Chondrocyte (in vitro differentiated cells): ENCODE measurements around the gene TEX54. TPM values are rescaled to one million over a fixed set of nuclear protein-coding genes. Genes with fewer than 3 reads are reported as not detected.
A peak's percentile ranks its signal among the peaks of the same experiment; 100 is the strongest.

Experiments used
- DNase-seq: peaks from one replicate; pipeline ENCODE4 v3.0.0; 2021; ENCODE audit warnings: mixed read lengths, low spot score
- H3K27ac Mint-ChIP-seq: one replicate; pipeline ENCODE4 v1.8.0; 2021; ENCODE audit warnings: mild to moderate bottlenecking, moderate library complexity, mixed read lengths; ENCODE audit not compliant: unreplicated experiment
- H3K27me3 Mint-ChIP-seq: 2 replicates; pipeline ENCODE4 v1.8.0; 2021; ENCODE audit warnings: low read depth, mixed read lengths
- H3K36me3 Mint-ChIP-seq: 2 replicates; pipeline ENCODE4 v1.8.0; 2021; ENCODE audit warnings: low read depth, mixed read lengths
- H3K4me1 Mint-ChIP-seq: 2 replicates; pipeline ENCODE4 v1.8.0; 2021; ENCODE audit warnings: low read depth, mild to moderate bottlenecking, mixed read lengths
- H3K4me3 Mint-ChIP-seq: one replicate; pipeline ENCODE4 v1.8.0; 2021; ENCODE audit warnings: mild to moderate bottlenecking, moderate library complexity, mixed read lengths; ENCODE audit not compliant: unreplicated experiment
- H3K9me3 Mint-ChIP-seq: 2 replicates; pipeline ENCODE4 v1.8.0; 2021; ENCODE audit warnings: low read depth, mixed read lengths
- total RNA-seq: library from RNA; stranded (reverse); gene quantifications from 3 replicates; pipeline ENCODE4 v1.2.1, GENCODE V29; 2021
- TF ChIP-seq, protein P1 (sequence below): fragments of 200-600 bp; sonication (generic); IDR thresholded peaks from 2 replicates; pipeline ENCODE4 v1.5.0; 2021; ENCODE audit warnings: antibody characterized with exemption, mild to moderate bottlenecking, moderate library complexity

Gene TEX54
- total RNA-seq, 1 donor from 2014 or later, result 0.65 TPM

DNA sequence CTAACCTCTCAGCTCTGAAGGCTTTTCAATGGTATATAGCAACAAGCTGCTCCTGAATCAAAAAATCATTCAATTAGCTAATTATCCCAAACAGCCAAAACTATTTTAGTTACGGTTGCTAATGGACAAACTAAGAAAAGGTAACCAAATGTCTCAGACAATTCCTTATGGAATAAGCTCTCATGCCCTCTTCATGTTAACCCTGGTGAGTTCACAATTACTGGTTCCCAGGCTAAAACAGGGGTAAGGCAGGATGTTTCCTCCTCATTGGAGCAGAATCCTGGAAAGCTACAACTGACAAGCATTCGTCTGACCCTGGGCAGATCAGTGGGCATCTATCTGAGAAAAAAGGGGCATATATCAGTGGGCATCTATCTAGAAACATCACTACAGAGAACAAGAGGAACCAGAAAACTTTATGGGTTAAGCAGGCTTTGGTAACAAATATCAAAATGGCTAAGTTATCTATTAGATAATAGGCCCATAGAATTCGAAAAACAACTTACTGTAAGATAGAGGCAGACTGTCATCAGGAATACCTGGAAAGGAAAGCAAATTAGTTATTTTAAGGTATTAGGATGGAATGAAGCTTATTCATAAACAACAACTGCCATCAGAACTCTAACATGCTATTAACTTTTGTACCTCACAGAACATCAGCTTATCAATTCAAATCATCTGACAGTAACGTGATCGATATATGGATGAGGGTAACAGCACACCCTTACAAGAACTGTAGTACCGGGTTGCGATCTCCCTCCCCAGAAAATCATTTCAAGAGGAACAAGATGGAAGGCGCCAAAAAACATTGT, 21.6 kb upstream of the TEX54 start:
- no peak for DNase-seq
- peak overlapping the region; percentile 95 for H3K4me3 Mint-ChIP-seq
- TF ChIP-seq, protein P1, sequence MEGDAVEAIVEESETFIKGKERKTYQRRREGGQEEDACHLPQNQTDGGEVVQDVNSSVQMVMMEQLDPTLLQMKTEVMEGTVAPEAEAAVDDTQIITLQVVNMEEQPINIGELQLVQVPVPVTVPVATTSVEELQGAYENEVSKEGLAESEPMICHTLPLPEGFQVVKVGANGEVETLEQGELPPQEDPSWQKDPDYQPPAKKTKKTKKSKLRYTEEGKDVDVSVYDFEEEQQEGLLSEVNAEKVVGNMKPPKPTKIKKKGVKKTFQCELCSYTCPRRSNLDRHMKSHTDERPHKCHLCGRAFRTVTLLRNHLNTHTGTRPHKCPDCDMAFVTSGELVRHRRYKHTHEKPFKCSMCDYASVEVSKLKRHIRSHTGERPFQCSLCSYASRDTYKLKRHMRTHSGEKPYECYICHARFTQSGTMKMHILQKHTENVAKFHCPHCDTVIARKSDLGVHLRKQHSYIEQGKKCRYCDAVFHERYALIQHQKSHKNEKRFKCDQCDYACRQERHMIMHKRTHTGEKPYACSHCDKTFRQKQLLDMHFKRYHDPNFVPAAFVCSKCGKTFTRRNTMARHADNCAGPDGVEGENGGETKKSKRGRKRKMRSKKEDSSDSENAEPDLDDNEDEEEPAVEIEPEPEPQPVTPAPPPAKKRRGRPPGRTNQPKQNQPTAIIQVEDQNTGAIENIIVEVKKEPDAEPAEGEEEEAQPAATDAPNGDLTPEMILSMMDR, result no peak
- no peaks in the 10 kb centered on the region for H3K27me3 Mint-ChIP-seq
- peaks cover 54% of the 10 kb centered on the region for H3K4me1 Mint-ChIP-seq
- H3K9me3 Mint-ChIP-seq, result no peaks in the 10 kb centered on the region
- H3K36me3 Mint-ChIP-seq, result peaks cover 31% of the 10 kb centered on the region
- H3K27ac Mint-ChIP-seq, result peak overlapping the region; percentile 95

DNA sequence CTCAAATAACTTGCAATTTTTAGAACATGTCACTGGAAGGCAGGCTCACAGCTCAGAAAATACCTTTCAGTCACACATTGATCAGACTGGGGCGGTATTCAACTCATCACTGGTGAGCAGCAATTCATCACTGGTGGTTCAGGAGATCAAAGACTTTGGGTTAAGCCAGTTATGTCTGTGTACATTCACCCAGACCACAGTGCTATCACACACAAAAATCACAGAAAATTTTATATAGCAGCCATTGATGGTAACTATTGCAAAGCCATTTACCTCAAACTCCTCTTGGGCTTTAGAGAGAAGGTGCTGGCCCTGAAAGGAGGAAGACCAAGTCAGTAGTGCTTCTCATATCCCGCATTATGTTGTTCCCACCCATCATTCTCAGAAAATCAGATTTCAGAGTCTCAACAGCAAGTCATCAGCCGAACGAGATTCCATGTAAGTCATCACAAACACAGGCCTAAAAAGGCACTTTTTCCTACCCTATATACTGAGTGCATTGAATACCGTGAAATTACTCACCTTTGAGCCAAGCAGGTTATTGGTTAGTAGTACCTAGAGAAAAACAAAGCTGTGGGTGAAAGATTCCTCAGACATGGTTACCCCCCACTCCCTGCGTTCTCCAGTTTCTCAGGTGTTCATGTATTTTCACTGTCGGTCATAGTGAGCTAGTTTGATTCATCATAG, 20.8 kb upstream of the TEX54 start:
- peaks cover 54% of the 10 kb centered on the region for H3K4me1 Mint-ChIP-seq
- DNase-seq, result no peak
- peaks cover 31% of the 10 kb centered on the region for H3K36me3 Mint-ChIP-seq
- H3K9me3 Mint-ChIP-seq, result no peaks in the 10 kb centered on the region
- H3K27me3 Mint-ChIP-seq, result no peaks in the 10 kb centered on the region
- TF ChIP-seq, protein P1, result no peak
- H3K4me3 Mint-ChIP-seq, result peak overlapping the region; percentile 95
- no peak overlapping the region for H3K27ac Mint-ChIP-seq

DNA sequence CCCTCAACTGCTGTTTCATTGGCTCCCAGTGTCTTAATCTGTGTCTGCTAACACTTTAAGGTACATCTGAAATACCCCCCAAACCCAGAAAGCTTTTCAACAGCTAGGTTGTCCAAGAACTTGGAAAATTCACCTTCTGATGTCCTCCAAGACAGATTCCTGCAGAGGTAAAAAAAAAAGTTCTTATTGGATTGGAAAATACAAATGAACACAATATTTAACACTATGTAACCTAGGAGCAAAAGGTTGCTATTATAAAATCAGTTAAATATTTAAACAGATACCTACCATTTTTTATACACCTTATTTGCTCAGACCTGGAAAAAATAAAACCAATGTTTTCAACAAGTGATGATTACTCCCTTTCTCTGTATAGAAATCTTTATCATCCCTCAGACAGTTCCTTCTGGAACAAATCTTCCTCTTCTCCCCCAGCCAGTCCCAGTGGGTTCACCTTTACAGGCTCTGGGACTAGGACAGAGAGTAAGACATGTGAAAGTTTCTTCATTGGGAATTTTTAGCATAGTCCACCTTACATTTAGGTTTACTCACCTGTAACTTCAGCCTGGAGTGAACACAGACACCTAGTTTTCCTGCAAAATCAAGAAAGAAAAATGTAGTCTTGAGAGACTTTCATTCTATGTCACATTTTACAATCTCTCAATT, 20.0 kb upstream of the TEX54 start:
- Mint-ChIP-seq H3K4me1 (peaks cover 47% of the 10 kb centered on the region), H3K27ac (peak overlapping the region; percentile 22), H3K4me3 (no peak overlapping the region), H3K27me3 (no peaks in the 10 kb centered on the region), H3K9me3 (no peaks in the 10 kb centered on the region), H3K36me3 (peaks cover 31% of the 10 kb centered on the region)
- DNase-seq, result no peak
- TF ChIP-seq, protein P1, result no peak

DNA sequence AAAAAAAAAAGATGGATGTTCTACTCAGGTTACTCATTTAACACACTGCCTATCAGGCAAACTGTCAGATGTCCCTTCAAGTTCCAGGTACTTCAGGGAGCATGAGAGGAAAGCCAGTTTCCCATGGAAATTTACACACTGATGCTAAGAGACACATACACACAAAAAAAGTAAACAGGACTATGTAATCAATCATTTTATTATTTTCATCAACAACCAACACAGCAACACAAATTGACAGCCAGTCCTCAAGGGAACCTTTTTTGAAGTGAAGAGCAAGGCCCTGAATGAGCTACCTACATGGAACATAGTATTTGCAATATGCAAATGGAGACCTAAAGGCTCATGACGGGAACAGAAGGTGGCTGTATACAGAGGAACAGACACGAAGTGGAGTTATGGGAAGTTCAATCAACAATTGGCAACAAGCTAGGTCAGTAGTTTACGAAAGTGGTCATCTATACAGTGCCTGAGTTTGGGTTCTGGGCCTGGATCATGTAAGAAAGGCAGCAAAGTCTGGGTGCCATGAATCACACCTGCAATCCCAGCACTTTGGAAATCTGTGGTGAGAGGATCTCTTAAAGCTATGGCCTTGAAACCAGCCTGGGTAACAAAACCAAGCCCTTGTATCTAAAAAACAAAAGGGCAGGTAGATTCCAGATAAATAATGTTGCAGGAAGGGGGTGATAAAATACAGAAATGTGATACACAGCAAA, 19.3 kb upstream of the TEX54 start:
- Mint-ChIP-seq H3K27ac (peak overlapping the region; percentile 41), H3K4me1 (peaks cover 42% of the 10 kb centered on the region), H3K9me3 (no peaks in the 10 kb centered on the region), H3K27me3 (no peaks in the 10 kb centered on the region), H3K36me3 (peaks cover 31% of the 10 kb centered on the region), H3K4me3 (no peak overlapping the region)
- DNase-seq, result no peak
- TF ChIP-seq, protein P1, result no peak
